Activated naive CD4-positive, alpha-beta T cell (primary cell): ENCODE data around the gene GLYATL1.
"Not testable (repeated sequence)": the region's sequence is repeated elsewhere in the genome, so short reads cannot be mapped to it uniquely, and the experiment has no call there.

Source experiments
- DNase-seq, 4 experiments: peaks; one replicate each; lab custom pipeline; 2025; lab: John Stamatoyannopoulos, UW

GLYATL1 gene

DNA sequence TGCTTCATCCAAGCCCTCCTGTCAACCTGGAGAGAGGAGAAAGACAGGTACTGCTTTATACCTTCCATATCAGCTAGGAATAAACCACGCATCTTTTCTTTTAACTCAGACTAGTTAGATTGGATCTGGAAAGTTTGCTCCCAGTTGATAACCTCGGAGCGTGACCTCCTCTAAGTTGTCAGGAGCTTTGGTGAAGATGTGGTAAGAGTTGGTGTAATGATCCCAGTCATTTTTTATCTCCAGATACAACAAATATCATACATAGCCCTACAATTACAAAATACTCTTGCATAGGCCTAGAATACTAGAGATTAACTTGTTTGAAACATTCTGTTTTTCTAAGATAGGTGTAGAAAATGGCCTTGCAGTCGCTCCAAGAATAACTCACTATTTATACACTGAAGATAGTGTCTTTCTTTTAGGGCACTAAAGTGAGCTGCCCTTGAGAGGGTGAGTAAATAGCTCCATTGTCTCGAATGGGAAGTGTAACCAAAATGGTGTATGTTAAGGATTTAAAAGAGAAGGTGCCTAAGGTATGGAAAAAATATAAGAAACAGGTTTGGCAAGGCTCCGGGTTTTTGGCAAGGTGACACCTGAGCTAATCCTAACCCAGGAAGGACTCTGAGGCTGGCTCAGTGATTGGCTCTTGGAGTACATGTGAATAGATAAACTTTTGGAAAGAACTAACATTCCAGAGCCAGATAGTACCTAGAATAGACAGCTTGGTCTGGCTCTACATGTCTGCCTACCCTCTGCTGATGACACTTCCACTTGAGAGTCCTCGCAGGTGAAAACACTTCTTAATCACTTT is 59.4 kb downstream of the GLYATL1 start:
- DNase-seq, result no peak

DNA sequence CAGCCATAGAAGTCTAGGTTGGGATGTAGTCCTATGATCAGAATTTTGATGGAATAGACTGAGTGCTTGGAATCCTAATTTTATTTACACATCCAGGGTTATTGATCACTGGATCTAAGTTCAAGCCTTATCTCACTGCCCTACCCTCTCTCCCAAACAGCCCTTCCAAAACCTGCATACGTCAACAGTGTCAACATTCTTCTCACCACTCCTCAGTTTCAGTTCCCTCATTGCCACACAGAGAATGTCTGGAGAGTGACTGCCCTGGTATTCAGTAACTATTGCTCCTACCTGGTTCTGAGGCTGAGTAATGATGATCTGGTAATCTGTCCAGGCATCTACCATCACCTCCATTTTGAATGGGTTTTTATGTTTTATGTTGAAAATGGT is 60.0 kb downstream of the GLYATL1 start:
- DNase-seq, result no peak

DNA sequence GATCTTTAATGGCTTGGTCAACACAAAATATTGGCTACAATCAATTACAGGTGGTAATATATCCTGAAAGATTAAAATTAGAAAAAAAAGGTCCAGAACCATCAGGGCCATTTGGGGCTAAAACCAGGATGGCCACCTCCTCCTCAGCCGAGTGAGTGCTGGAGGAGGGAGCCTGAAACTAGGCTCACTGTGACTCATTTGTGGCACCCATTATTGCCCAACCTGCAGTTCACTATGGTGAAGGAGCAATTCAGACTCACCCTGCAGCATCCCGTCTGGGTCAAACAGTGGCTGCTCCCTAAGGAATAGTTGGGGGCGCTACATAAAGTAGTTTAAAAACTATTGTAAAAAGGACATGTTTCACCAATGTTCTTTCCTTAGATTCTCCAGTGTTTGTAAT is 60.7 kb downstream of the GLYATL1 start:
- DNase-seq, result no peak

DNA sequence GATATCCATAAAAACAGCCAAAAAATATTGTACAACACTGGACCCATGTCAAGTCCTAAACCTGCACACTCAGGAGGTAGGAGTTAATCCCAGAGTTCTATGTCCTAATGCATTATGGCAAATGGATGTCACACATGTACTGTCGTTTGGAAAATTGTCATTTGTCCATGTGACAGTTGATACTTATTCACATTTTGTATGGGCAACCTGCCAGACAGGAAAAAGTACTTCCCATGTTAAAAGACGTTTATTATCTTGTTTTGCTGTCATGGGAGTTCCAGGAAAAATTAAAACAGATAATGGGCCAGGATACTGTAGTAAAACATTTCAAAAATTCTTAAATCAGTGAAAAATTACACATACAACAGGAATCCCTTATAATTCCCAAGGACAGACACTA is 62.7 kb downstream of the GLYATL1 start:
- DNase-seq, result not testable (repeated sequence)
